ENCODE measurements around the gene CLRN3. TPM values are rescaled to one million over a fixed set of nuclear protein-coding genes. Genes with fewer than 3 reads are reported as not detected.

The CLRN3 gene
- total and polyA plus RNA-seq, 2 of the 8 experiments (the other 6 are each of a cell fraction or from before 2014, with no cell fraction given): not detected

DNA sequence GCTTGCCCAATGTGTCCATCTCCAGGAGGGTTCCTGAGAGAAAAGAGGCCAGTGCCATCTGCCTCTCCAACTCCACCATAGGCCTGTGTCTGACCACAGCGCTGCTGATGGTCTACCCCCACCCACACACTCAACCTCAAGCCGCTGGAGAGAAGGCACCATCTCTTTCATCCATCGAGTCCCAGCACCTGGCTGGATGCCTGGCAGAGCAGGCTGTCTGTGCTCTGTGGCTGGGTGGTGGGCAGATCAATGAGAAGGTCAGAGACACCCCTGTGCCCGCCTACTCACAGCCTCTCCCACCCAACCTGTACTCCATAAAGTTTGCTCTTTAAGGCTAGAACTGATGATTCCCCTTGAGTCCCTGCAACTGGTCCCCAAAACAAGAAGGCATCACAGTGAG, 58.0 kb downstream of the CLRN3 start:
- CTCF ChIA-PET (ENCODE audit: partially characterized antibody): interaction anchor here (1.3 to 4.0 kb wide), 3 partner anchors 20 to 257 kb away, joined by 3 to 20 read pairs (median 6); no protein-coding TSS in a partner anchor
- no peaks in the 10 kb centered on the region for H3K79me1 ChIP-seq (ENCODE audit: low read depth, low read length)
- H3K27ac ChIP-seq (ENCODE audit: low read depth, low read length): no peak overlapping the region
- DNase-seq (ENCODE audit: low read depth in 1 of 2, low spot score in 2 of 2) (no peak), FAIRE-seq (no peak)
- no peaks in the 10 kb centered on the region for H3K79me2 ChIP-seq (ENCODE audit: control insufficient read depth in 1 of 2, insufficient read depth in 2 of 2, low read length in 2 of 2)
- no peak overlapping the region for H3K9ac ChIP-seq (replicated peaks in 1 of 4; ENCODE audit: extremely low read depth in 1 of 4, low read depth in 3 of 4, low read length in 3 of 4)
- no peaks in the 10 kb centered on the region for H3K9me3 ChIP-seq (ENCODE audit: insufficient read depth in 2 of 2, low read depth in 1 of 2, low read length in 1 of 2)
- H3K36me3 ChIP-seq (ENCODE audit: control insufficient read depth in 2 of 4, insufficient read depth in 4 of 4, low read length in 3 of 4): no peaks in the 10 kb centered on the region
- no peak overlapping the region for H2BK12ac ChIP-seq (ENCODE audit: low read depth, low read length)
- TF ChIP-seq ASH2L (IDR thresholded peaks at IDR 0.05; ENCODE audit: low read length): no peak
- no peak for TF ChIP-seq TAF1 (IDR thresholded peaks at IDR 0.05; ENCODE audit: low read depth, low read length)
- TF ChIP-seq YY1 (IDR thresholded peaks at IDR 0.05; ENCODE audit: low read depth, low read length): no peak
- TF ChIP-seq, protein P1, sequence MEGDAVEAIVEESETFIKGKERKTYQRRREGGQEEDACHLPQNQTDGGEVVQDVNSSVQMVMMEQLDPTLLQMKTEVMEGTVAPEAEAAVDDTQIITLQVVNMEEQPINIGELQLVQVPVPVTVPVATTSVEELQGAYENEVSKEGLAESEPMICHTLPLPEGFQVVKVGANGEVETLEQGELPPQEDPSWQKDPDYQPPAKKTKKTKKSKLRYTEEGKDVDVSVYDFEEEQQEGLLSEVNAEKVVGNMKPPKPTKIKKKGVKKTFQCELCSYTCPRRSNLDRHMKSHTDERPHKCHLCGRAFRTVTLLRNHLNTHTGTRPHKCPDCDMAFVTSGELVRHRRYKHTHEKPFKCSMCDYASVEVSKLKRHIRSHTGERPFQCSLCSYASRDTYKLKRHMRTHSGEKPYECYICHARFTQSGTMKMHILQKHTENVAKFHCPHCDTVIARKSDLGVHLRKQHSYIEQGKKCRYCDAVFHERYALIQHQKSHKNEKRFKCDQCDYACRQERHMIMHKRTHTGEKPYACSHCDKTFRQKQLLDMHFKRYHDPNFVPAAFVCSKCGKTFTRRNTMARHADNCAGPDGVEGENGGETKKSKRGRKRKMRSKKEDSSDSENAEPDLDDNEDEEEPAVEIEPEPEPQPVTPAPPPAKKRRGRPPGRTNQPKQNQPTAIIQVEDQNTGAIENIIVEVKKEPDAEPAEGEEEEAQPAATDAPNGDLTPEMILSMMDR (IDR thresholded peaks at IDR 0.05; ENCODE audit: control extremely low read depth in 1 of 3, insufficient read depth in 1 of 3, low read depth in 1 of 3, low read length in 3 of 3): no peak
- TF ChIP-seq, protein P2, sequence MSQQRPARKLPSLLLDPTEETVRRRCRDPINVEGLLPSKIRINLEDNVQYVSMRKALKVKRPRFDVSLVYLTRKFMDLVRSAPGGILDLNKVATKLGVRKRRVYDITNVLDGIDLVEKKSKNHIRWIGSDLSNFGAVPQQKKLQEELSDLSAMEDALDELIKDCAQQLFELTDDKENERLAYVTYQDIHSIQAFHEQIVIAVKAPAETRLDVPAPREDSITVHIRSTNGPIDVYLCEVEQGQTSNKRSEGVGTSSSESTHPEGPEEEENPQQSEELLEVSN (IDR thresholded peaks at IDR 0.05): no peak
- TF ChIP-seq KDM4A (IDR thresholded peaks at IDR 0.05; ENCODE audit: low read depth, low read length, severe bottlenecking): no peak
- TF ChIP-seq SRF (IDR thresholded peaks at IDR 0.05; ENCODE audit: low read depth, low read length): no peak
- TF ChIP-seq BCL11A (IDR thresholded peaks at IDR 0.05; ENCODE audit: low read depth in 2 of 2, low read length in 2 of 2): no peak
- TF ChIP-seq CBX5 (IDR thresholded peaks at IDR 0.05; ENCODE audit: low read depth, low read length): no peak
- no peak for TF ChIP-seq SAP30 (IDR thresholded peaks at IDR 0.05; ENCODE audit: insufficient read depth, insufficient replicate concordance, low read length)
- no peak for TF ChIP-seq GTF2F1 (IDR thresholded peaks at IDR 0.05; ENCODE audit: borderline replicate concordance, low read depth, low read length)
- no peak overlapping the region for H2BK5ac ChIP-seq (ENCODE audit: low read depth, low read length)
- H3K23ac ChIP-seq (ENCODE audit: insufficient read length): no peak overlapping the region
- H2AK5ac ChIP-seq (ENCODE audit: low read depth, low read length): no peak overlapping the region
- H3K4me3 ChIP-seq (ENCODE audit: extremely low read depth in 1 of 4, insufficient read depth in 2 of 4, low read depth in 3 of 4, low read length in 4 of 4): no peak overlapping the region
- H2BK120ac ChIP-seq (replicated peaks; ENCODE audit: low read depth, low read length): no peak overlapping the region
- no peaks in the 10 kb centered on the region for H4K20me1 ChIP-seq (replicated peaks in 1 of 2; ENCODE audit: control insufficient read depth in 1 of 2, insufficient read depth in 2 of 2, low read length in 2 of 2)
- H4K5ac ChIP-seq (ENCODE audit: insufficient read length, low read depth, low read length): no peak overlapping the region
- H3K4ac ChIP-seq (replicated peaks; ENCODE audit: insufficient read length, low read depth, low read length): no peak overlapping the region
- WGBS, 2 experiments (ENCODE audit: extremely low coverage in 1 of 2, insufficient coverage in 1 of 2, insufficient read length in 1 of 2, insufficient replicate concordance in 2 of 2, low coverage in 1 of 2, low lambda C conversion rate in 2 of 2, missing lambda C conversion rate in 1 of 2): 73% methylated on average over 4 of the region's 4 CpGs; no CpG with 5 or more reads in 1 of the 2 experiments
- H2BK20ac ChIP-seq (ENCODE audit: low read length): no peak overlapping the region
- no peaks in the 10 kb centered on the region for H3K23me2 ChIP-seq (ENCODE audit: low read depth, low read length)
- no peak overlapping the region for H4K8ac ChIP-seq (ENCODE audit: extremely low read depth, insufficient read depth, low read length)
- H2AFZ ChIP-seq (ENCODE audit: low read length): no peak overlapping the region
- no peak overlapping the region for H3K56ac ChIP-seq (replicated peaks; ENCODE audit: insufficient read length, low read depth, low read length)
- POLR2A ChIA-PET (ENCODE audit: partially characterized antibody): no interaction called here
- no peak overlapping the region for H2BK15ac ChIP-seq (ENCODE audit: low read length)
- no peaks in the 10 kb centered on the region for H3K27me3 ChIP-seq (replicated peaks in 1 of 4; ENCODE audit: control insufficient read depth in 3 of 4, extremely low read depth in 1 of 4, insufficient read depth in 3 of 4, low read length in 3 of 4)
- H3K18ac ChIP-seq (ENCODE audit: extremely low read depth, low read length): no peak overlapping the region
- no peak overlapping the region for H3K14ac ChIP-seq (ENCODE audit: insufficient read length)
- no peak overlapping the region for H4K91ac ChIP-seq (replicated peaks; ENCODE audit: insufficient read length, low read length)
- H3K4me1 ChIP-seq (replicated peaks in 1 of 4; ENCODE audit: control insufficient read depth in 3 of 4, insufficient read depth in 4 of 4, low read length in 3 of 4): peaks cover 0 to 4% (median 1%) of the 10 kb centered on the region in 4 experiments; a peak in 1 of 7 replicates
- no peak overlapping the region for H3K4me2 ChIP-seq (ENCODE audit: insufficient read depth in 1 of 2, low read depth in 2 of 2, low read length in 2 of 2)

All from H1 (cell line).